ENCODE results near the gene STING1. TPM values are rescaled to one million over a fixed set of nuclear protein-coding genes. Genes with fewer than 3 reads are reported as not detected.

STING1 gene
- total and polyA plus RNA-seq, 2 of the 13 experiments (the other 11 are each of a cell fraction or from before 2014, with no cell fraction given), result 1.3 to 4.4 TPM

DNA sequence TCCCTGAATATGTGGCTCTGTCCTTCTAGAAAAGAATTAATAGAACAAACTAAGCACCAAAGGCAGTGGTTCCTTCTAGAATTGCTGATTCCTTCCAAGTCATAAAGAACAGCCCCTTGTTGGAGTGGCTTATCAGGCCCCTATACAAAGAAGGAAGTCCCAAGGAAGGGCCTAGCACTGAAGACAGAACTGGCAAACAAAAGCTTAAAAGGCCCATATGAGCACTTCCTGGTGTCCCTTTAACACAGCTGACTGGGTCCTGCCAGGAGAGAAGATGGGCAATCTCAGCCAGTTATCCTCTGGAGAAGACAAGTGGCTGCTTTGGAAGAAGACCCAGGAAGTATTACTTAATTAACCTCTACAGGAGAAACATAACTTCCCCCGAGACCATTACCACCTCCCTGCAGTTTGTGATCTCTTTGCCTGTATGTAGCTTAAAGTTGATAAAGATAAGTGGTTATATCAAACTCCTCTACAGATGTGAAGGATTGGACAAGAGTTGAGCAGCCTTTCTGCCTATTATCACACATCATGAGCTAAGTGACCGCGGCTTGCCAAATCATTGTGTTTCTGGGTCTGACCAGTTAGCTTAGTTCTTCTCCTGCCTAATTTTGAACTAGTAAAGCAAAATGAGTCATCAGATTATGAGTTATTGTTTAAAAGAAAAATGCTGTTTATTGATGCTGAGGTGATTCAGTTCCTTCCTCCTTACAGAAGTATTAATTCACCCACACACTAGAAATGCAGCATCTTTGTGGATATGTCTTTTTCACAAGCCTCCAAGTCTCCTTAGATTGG is 13.3 kb upstream of the STING1 start:
- Histone ChIP-seq H3K9ac (ENCODE audit: insufficient read depth, low read depth, low read length) (no peak overlapping the region), H3K36me3 (replicated peaks in 1 of 2; ENCODE audit: control insufficient read depth in 1 of 2, insufficient read depth in 2 of 2, low read length in 2 of 2) (no peaks in the 10 kb centered on the region), H3K4me1 (ENCODE audit: insufficient read depth, low read length) (0 out of 2 replicates have a peak, but pooled peaks cover 10% of the 10 kb centered on the region), H3K27ac (ENCODE audit: extremely low read length, insufficient read depth, low read length) (no peak overlapping the region), H2AFZ (ENCODE audit: low read length) (no peak overlapping the region), H4K20me1 (ENCODE audit: insufficient read depth, low read length) (no peaks in the 10 kb centered on the region), H3K4me2 (ENCODE audit: low read depth, low read length) (no peak overlapping the region), H3K79me2 (ENCODE audit: insufficient read depth, low read length) (no peaks in the 10 kb centered on the region), H3K9me3 (ENCODE audit: low read length) (no peaks in the 10 kb centered on the region), H3K4me3 (replicated peaks in 1 of 3; ENCODE audit: insufficient read depth in 1 of 3, low read depth in 2 of 3, low read length in 3 of 3) (no peak overlapping the region), H3K27me3 (ENCODE audit: control insufficient read depth in 1 of 2, insufficient read depth in 2 of 2, low read length in 2 of 2) (no peaks in the 10 kb centered on the region)
- ATAC-seq, result no peak
- POLR2A ChIA-PET, result interaction anchor here (1.0 to 1.7 kb wide), 3 partner anchors 8 to 56 kb away, joined by 3 to 11 read pairs (median 3); partner anchors contain the start of gene DNAJC18
- WGBS (ENCODE audit: low lambda C conversion rate), result 98% methylated on average over 3 of the region's 3 CpGs
- DNase-seq (ENCODE audit: low spot score), result no peak
- in situ Hi-C loops (cut with HindIII; ENCODE audit: extremely low pct_ligation_motif_present, low pct_unique_long_range_greater_than_20kb), result no loop called here
- intact Hi-C loops (cut with micrococcal nuclease; ENCODE audit: unreplicated experiment), result no loop called here
- CTCF ChIA-PET (ENCODE audit: low intra/inter-chr PET ratio, low total read pairs), result no interaction called here
- FAIRE-seq, result no peak
- BruUV-seq (replicated peaks), result no TSS peak
- TF ChIP-seq CHD4 (IDR thresholded peaks at IDR 0.05; ENCODE audit: borderline replicate concordance, low read length) (no peak), ZNF746 (CRISPR knock-in tag; IDR thresholded peaks at IDR 0.05) (no peak), ZNF354B (CRISPR knock-in tag; IDR thresholded peaks at IDR 0.05) (no peak), ZNF350 (CRISPR knock-in tag; IDR thresholded peaks at IDR 0.05; ENCODE audit: borderline replicate concordance, low read depth) (no peak), RORA (CRISPR knock-in tag; IDR thresholded peaks at IDR 0.05) (no peak), SMAD3 (CRISPR knock-in tag; IDR thresholded peaks at IDR 0.05) (no peak), KDM1A (CRISPR knock-in tag; IDR thresholded peaks at IDR 0.05) (no peak), ZNF709 (CRISPR knock-in tag; IDR thresholded peaks at IDR 0.05) (no peak), RXRA (CRISPR knock-in tag; IDR thresholded peaks at IDR 0.05) (no peak)
- TF ChIP-seq, protein P1, sequence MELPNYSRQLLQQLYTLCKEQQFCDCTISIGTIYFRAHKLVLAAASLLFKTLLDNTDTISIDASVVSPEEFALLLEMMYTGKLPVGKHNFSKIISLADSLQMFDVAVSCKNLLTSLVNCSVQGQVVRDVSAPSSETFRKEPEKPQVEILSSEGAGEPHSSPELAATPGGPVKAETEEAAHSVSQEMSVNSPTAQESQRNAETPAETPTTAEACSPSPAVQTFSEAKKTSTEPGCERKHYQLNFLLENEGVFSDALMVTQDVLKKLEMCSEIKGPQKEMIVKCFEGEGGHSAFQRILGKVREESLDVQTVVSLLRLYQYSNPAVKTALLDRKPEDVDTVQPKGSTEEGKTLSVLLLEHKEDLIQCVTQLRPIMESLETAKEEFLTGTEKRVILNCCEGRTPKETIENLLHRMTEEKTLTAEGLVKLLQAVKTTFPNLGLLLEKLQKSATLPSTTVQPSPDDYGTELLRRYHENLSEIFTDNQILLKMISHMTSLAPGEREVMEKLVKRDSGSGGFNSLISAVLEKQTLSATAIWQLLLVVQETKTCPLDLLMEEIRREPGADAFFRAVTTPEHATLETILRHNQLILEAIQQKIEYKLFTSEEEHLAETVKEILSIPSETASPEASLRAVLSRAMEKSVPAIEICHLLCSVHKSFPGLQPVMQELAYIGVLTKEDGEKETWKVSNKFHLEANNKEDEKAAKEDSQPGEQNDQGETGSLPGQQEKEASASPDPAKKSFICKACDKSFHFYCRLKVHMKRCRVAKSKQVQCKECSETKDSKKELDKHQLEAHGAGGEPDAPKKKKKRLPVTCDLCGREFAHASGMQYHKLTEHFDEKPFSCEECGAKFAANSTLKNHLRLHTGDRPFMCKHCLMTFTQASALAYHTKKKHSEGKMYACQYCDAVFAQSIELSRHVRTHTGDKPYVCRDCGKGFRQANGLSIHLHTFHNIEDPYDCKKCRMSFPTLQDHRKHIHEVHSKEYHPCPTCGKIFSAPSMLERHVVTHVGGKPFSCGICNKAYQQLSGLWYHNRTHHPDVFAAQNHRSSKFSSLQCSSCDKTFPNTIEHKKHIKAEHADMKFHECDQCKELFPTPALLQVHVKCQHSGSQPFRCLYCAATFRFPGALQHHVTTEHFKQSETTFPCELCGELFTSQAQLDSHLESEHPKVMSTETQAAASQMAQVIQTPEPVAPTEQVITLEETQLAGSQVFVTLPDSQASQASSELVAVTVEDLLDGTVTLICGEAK (IDR thresholded peaks at IDR 0.05), result no peak
- TF ChIP-seq, protein P1 (CRISPR knock-in tag; IDR thresholded peaks at IDR 0.05), result no peak
- TF ChIP-seq, protein P2, sequence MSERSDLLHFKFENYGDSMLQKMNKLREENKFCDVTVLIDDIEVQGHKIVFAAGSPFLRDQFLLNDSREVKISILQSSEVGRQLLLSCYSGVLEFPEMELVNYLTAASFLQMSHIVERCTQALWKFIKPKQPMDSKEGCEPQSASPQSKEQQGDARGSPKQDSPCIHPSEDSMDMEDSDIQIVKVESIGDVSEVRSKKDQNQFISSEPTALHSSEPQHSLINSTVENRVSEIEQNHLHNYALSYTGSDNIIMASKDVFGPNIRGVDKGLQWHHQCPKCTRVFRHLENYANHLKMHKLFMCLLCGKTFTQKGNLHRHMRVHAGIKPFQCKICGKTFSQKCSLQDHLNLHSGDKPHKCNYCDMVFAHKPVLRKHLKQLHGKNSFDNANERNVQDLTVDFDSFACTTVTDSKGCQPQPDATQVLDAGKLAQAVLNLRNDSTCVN (CRISPR knock-in tag; IDR thresholded peaks at IDR 0.05; ENCODE audit: borderline replicate concordance), result no peak
- TF ChIP-seq, protein P3, sequence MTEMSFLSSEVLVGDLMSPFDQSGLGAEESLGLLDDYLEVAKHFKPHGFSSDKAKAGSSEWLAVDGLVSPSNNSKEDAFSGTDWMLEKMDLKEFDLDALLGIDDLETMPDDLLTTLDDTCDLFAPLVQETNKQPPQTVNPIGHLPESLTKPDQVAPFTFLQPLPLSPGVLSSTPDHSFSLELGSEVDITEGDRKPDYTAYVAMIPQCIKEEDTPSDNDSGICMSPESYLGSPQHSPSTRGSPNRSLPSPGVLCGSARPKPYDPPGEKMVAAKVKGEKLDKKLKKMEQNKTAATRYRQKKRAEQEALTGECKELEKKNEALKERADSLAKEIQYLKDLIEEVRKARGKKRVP (CRISPR knock-in tag; IDR thresholded peaks at IDR 0.05), result no peak

Measured in HepG2 (cell line).